Common myeloid progenitor, CD34-positive (primary cell): ENCODE data around the gene PSMB3.
"Not testable (repeated sequence)": the region's sequence is repeated elsewhere in the genome, so short reads cannot be mapped to it uniquely, and the experiment has no call there.

Experiments used
- CTCF ChIA-PET: fragments of 350-600 bp; sonication (Branson Sonifier 250); formaldehyde crosslinking; loops from one replicate; lab custom pipeline; 2021; ENCODE audit warnings: antibody characterized with exemption; lab: Charles Lee
- POLR2A ChIA-PET: fragments of 350-600 bp; sonication (Branson Sonifier 250); formaldehyde crosslinking; loops from one replicate; lab custom pipeline; 2021; ENCODE audit warnings: antibody characterized with exemption; lab: Charles Lee
- DNase-seq, 3 donors: peaks; one replicate each; pipeline versions ENCODE4 v3.0.0 to v3.0.0-alpha.2; 2013
- H3K27ac ChIP-seq, 2 experiments: 1 replicate in 1 of 2; 2 replicates in 1 of 2; pipeline ENCODE4 v1.7.0; 2013; ENCODE audit warnings: inconsistent platforms in 2 of 2, low read length in 2 of 2, mild to moderate bottlenecking in 2 of 2, low read depth in 1 of 2, moderate library complexity in 1 of 2; ENCODE audit not compliant: severe bottlenecking in 2 of 2, insufficient read depth in 1 of 2, poor library complexity in 1 of 2
- H3K27me3 ChIP-seq, 5 experiments: replicated peaks in 2 of 5; 1 replicate in 3 of 5; 2 replicates in 2 of 5; pipeline versions ENCODE4 v1.6.1 to v1.7.0; 2013; ENCODE audit warnings: low read length in 4 of 5, mild to moderate bottlenecking in 2 of 5, moderate library complexity in 2 of 5, inconsistent platforms in 1 of 5; ENCODE audit not compliant: insufficient read depth in 5 of 5, control insufficient read depth in 4 of 5
- H3K36me3 ChIP-seq, 4 experiments: 1 replicate in 2 of 4; 2 replicates in 2 of 4; pipeline versions ENCODE4 v1.6.1 to v1.7.0; 2013; ENCODE audit warnings: low read length in 3 of 4, control low read depth in 1 of 4, mild to moderate bottlenecking in 1 of 4; ENCODE audit not compliant: control insufficient read depth in 4 of 4, insufficient read depth in 4 of 4
- H3K4me1 ChIP-seq, 4 experiments: 1 replicate in 3 of 4; 2 replicates in 1 of 4; pipeline versions ENCODE4 v1.6.1 to v1.7.1; 2013; ENCODE audit warnings: low read length in 3 of 4, mild to moderate bottlenecking in 3 of 4, control low read depth in 1 of 4, inconsistent platforms in 1 of 4, moderate library complexity in 1 of 4; ENCODE audit not compliant: control insufficient read depth in 4 of 4, insufficient read depth in 4 of 4; ENCODE audit errors: control extremely low read depth in 1 of 4
- H3K4me3 ChIP-seq, 7 experiments: 1 replicate in 4 of 7; 2 replicates in 3 of 7; pipeline versions ENCODE4 v1.5.1 to v1.7.0; 2013; ENCODE audit warnings: mild to moderate bottlenecking in 7 of 7, low read length in 6 of 7, moderate library complexity in 6 of 7, inconsistent platforms in 2 of 7, low read depth in 2 of 7, control low read depth in 1 of 7; ENCODE audit not compliant: insufficient read depth in 4 of 7, control insufficient read depth in 1 of 7; ENCODE audit errors: extremely low read depth in 1 of 7
- H3K9me3 ChIP-seq, 5 experiments: 1 replicate in 4 of 5; 2 replicates in 1 of 5; pipeline versions ENCODE4 v1.6.1 to v1.7.1; 2013; ENCODE audit warnings: low read length in 4 of 5, mild to moderate bottlenecking in 2 of 5, inconsistent platforms in 1 of 5, low read depth in 1 of 5, moderate library complexity in 1 of 5; ENCODE audit not compliant: control insufficient read depth in 4 of 5, insufficient read depth in 2 of 5; ENCODE audit errors: control extremely low read depth in 1 of 5
- WGBS: methylation state at CpG from one replicate; pipeline ENCODE4 v1.1.5; 2013; ENCODE audit not compliant: insufficient coverage; 5-methylcytosine and 5-hydroxymethylcytosine counted together

PSMB3 gene

DNA sequence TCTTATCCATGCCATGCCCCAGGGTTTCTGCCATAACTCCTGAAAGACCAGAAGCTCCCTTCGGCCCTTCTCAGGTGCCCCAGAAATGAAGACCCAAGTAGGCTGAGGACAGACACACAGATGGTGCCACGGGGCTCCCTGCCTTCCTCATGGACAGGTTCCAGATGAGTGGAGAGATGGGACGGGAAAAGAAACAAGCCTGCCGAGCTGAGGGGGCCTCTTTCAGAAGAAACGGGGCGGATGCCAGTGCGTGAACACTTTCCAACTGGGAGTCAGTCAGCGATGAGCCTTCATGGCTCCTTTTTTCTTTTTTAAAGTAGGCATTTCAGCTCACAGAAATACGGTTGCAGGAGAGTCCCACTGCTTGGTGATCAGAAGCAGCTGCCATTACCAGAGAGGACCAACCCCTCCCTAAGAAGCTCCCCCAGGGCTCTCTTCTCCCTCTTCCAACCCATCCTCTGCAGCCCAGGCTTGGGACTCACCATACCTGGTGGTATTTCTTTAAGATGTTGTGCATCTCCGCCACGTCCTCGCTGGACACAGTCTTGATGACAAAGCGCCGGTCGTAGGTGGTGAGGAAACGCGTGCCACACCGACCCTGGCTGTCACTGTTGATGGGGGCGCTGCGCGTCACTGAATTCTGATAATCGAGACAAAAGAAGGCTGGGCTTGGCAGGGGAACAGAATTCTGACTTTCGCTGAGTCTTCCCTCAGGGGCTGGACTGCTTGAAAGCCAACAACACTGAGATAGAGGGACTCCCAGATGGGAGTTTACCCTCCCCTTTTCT, 27.6 kb downstream of the PSMB3 start:
- H3K27me3 ChIP-seq = no peaks in the 10 kb centered on the region
- H3K36me3 ChIP-seq = peaks cover 45 to 88% (median 71%) of the 10 kb centered on the region in 4 experiments
- ChIA-PET CTCF (interaction anchor here (0.6 to 1.3 kb wide), 3 partner anchors 14 to 25 kb away, joined by 3 to 4 read pairs (median 3); no protein-coding TSS in a partner anchor), POLR2A (interaction anchor here (0.5 kb wide), 1 partner anchor 7 kb away, joined by 3 read pairs; no protein-coding TSS in a partner anchor)
- no peak overlapping the region for H3K27ac ChIP-seq
- WGBS = 96% methylated on average over 23 of the region's 23 CpGs
- H3K9me3 ChIP-seq = no peaks in the 10 kb centered on the region
- H3K4me1 ChIP-seq = no peaks in the 10 kb centered on the region
- H3K4me3 ChIP-seq = no peak overlapping the region
- DNase-seq = no peak

DNA sequence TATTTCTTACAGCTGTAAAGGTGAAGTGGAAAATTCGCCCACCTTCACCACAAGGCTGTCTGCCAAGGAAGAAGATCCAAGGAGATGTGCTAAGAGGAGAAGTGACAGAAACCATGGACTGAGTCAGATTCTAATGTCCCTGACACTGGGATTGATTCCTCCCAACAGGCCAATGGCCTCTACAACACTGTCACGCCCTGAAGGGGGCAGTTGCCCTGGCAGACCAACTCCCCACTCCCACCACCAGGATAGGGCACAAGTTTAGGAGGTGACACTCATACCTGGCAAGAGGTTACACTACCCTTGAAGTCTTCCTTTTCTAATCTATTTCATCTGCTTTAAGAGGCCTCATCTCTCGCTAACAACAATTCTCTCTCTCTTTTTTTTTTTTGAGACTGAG, 30.7 kb downstream of the PSMB3 start:
- WGBS = 95% methylated on average over 3 of the region's 3 CpGs
- Histone ChIP-seq H3K27ac (no peak overlapping the region), H3K27me3 (no peaks in the 10 kb centered on the region), H3K9me3 (no peaks in the 10 kb centered on the region), H3K4me1 (no peaks in the 10 kb centered on the region), H3K4me3 (no peak overlapping the region), H3K36me3 (peaks cover 34 to 83% (median 66%) of the 10 kb centered on the region in 4 experiments)
- ChIA-PET CTCF (no interaction called here), POLR2A (interaction anchor here (0.6 kb wide), 1 partner anchor 29 kb away, joined by 3 read pairs; no protein-coding TSS in a partner anchor)
- peak in 2 of 3 donors; percentile 2 to 6 for DNase-seq

DNA sequence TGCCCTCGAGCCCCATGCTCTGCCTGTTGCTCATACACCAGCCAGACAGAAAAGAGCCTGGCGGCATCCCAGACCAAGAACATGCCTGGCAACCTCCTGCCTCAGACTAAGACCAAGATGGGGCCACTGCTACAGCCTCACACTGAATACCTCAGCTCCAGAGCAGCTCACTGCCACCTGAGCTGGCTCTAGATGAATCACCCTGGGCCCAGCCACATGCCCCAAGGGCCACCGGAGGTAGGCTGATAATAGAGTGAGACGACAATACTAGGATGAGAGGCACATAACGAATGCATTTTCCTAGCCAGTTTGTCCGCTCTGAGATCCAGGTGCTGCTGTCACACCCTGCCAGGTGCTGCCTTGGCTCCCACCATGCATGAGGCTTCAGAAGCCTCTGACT, 33.8 kb downstream of the PSMB3 start:
- ChIA-PET CTCF (no interaction called here), POLR2A (no interaction called here)
- Histone ChIP-seq H3K4me3 (no peak overlapping the region), H3K36me3 (peaks cover 12 to 57% (median 43%) of the 10 kb centered on the region in 4 experiments), H3K27me3 (no peaks in the 10 kb centered on the region), H3K27ac (no peak overlapping the region), H3K4me1 (no peaks in the 10 kb centered on the region), H3K9me3 (no peaks in the 10 kb centered on the region)
- no peak for DNase-seq
- 88% methylated on average over 6 of the region's 6 CpGs for WGBS

GRCh38 chr17:38787999-38788398, 35.5 kb downstream of the PSMB3 start:
- H3K27me3 ChIP-seq, POLR2A ChIA-PET, H3K27ac ChIP-seq, H3K4me3 ChIP-seq, H3K4me1 ChIP-seq, DNase-seq, H3K9me3 ChIP-seq: not testable (repeated sequence)
- WGBS = no CpG with 5 or more reads among the region's 4 CpGs
- H3K36me3 ChIP-seq = peaks cover 7 to 47% (median 37%) of the 10 kb centered on the region in 4 experiments
- CTCF ChIA-PET = interaction anchor here (0.9 to 2.4 kb wide), 2 partner anchors 10 to 15 kb away, joined by 4 to 7 read pairs; no protein-coding TSS in a partner anchor

DNA sequence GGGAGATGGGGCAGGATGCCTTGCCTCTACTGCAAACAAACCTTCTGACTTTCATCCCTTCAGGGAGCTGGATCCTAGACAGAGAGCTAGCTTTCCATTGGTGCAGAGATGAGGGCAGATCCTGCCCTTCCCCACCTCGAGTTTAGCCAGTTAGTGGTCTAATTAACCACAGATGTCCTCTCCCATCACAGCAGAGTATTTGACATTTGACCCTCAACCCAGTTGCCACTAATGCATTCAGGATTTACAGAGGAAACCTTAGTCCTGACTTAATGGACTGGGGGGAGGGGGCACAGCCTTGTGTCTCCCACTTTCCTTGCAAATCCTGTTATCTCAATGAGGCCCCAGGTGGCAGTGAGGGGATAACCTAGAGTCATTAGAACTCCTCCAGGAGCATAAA, 36.6 kb downstream of the PSMB3 start:
- H3K9me3 ChIP-seq = no peaks in the 10 kb centered on the region
- H3K27me3 ChIP-seq = no peaks in the 10 kb centered on the region
- POLR2A ChIA-PET = no interaction called here
- no CpG with 5 or more reads among the region's 1 CpG for WGBS
- H3K4me1 ChIP-seq = no peaks in the 10 kb centered on the region
- no peak overlapping the region for H3K27ac ChIP-seq
- no peak for DNase-seq
- CTCF ChIA-PET = interaction anchor here (2.4 kb wide), 1 partner anchor 16 kb away, joined by 7 read pairs; no protein-coding TSS in a partner anchor
- peaks cover 2 to 37% (median 30%) of the 10 kb centered on the region in 4 experiments for H3K36me3 ChIP-seq
- no peak overlapping the region for H3K4me3 ChIP-seq

DNA sequence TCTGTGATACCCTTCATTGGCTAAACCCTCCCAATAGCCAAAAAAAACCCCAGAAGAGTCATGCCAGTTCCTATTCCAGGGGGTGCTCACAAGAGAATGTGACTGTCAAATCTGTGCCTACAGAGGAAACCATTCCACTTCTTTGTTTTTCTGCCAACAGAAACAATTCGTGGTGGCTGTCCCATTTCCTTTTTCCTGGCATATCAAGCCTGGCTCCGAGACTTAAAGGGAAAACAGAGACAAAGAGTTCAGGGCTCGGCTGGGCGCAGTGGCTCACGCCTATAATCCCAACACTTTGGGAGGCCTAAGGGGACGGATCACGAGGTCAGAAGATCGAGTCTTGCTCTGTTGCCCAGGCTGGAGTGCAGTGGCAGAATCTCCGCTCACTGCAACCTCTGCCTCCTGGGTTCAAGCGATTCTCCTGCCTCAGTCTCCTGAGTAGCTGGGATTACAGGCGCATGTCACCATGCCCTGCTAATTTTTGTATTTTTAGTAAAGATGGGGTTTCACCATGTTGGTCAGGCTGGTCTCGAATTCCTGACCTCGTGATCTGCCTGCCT, 37.7 kb downstream of the PSMB3 start:
- DNase-seq, H3K27me3 ChIP-seq, H3K9me3 ChIP-seq, H3K4me1 ChIP-seq, H3K4me3 ChIP-seq, POLR2A ChIA-PET, CTCF ChIA-PET, H3K27ac ChIP-seq: not testable (repeated sequence)
- peaks cover 3 to 29% (median 23%) of the 10 kb centered on the region in 4 experiments for H3K36me3 ChIP-seq
- WGBS = 83% methylated on average over 9 of the region's 13 CpGs

DNA sequence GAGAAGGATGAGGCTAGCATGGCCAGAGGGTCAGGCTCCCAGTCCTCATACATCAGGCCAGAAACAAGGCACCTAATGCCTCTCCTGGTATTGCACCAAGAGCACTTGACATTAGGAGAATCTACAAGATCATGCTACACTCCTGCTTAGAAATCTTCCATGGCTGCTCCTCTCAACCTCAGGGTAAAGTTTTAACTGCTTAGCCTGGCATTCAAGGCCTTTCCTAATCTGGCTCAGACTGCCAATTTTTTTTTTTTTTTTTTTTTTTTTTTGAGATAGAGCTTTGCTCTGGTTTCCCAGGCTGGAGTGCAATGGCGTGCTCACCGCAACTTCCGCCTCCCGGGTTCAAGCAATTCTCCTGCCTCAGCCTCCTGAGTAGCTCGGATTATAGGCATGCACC, 38.6 kb downstream of the PSMB3 start:
- POLR2A ChIA-PET = interaction anchor here (0.6 kb wide), 1 partner anchor 20 kb away, joined by 4 read pairs; no protein-coding TSS in a partner anchor

More for the DNA sequence above, 38.6 kb downstream of the PSMB3 start:
- H3K36me3 ChIP-seq = peaks cover 2 to 24% (median 21%) of the 10 kb centered on the region in 4 experiments
- DNase-seq = no peak
- H3K4me1 ChIP-seq = no peaks in the 10 kb centered on the region
- no peaks in the 10 kb centered on the region for H3K27me3 ChIP-seq
- H3K27ac ChIP-seq = no peak overlapping the region
- no peaks in the 10 kb centered on the region for H3K9me3 ChIP-seq
- H3K4me3 ChIP-seq = no peak overlapping the region
- CTCF ChIA-PET = no interaction called here
- 70% methylated on average over 2 of the region's 5 CpGs for WGBS
